Measurements from ENCODE around the gene CCNY. TPM values are rescaled to one million over a fixed set of nuclear protein-coding genes. Genes with fewer than 3 reads are reported as not detected.

CCNY gene
- total RNA-seq, 4 donors from 2014 or later, result 22.4 to 35.1 (median 29.9) TPM

GRCh38 chr10:35421553-35422178 lies 85.4 kb downstream of the CCNY start:
- no peaks in the 10 kb centered on the region for H3K27me3 ChIP-seq
- no peak for DNase-seq (ENCODE audit: low spot score in 2 of 2)
- TF ChIP-seq EP300 (IDR thresholded peaks at IDR 0.05), result no peak
- TF ChIP-seq CTCF (IDR thresholded peaks at IDR 0.05), result no peak
- no peak for TF ChIP-seq POLR2AphosphoS5 (IDR thresholded peaks at IDR 0.05)
- no peak for TF ChIP-seq POLR2A (IDR thresholded peaks at IDR 0.05)
- H3K27ac ChIP-seq, result peak overlapping the region; percentile 77
- no peaks in the 10 kb centered on the region for H3K9me3 ChIP-seq
- 69% methylated on average over 5 of the region's 5 CpGs for WGBS
- H3K4me3 ChIP-seq, result no peak overlapping the region
- H3K36me3 ChIP-seq, result no peaks in the 10 kb centered on the region
- H3K4me1 ChIP-seq, result peaks cover 56% of the 10 kb centered on the region

GRCh38 chr10:35422228-35422627 lies 85.9 kb downstream of the CCNY start:
- Histone ChIP-seq H3K9me3 (no peaks in the 10 kb centered on the region), H3K4me1 (peaks cover 56% of the 10 kb centered on the region), H3K27me3 (no peaks in the 10 kb centered on the region), H3K36me3 (no peaks in the 10 kb centered on the region), H3K27ac (peak overlapping the region; percentile 77), H3K4me3 (no peak overlapping the region)
- no peak for TF ChIP-seq EP300 (IDR thresholded peaks at IDR 0.05)
- DNase-seq (ENCODE audit: low spot score in 2 of 2), result no peak
- WGBS, result 78% methylated on average over 5 of the region's 5 CpGs

- H3K36me3 ChIP-seq, result no peaks in the 10 kb centered on the region
- H3K27ac ChIP-seq, result no peak overlapping the region
- H3K9me3 ChIP-seq, result no peaks in the 10 kb centered on the region
- peaks cover 45% of the 10 kb centered on the region for H3K4me1 ChIP-seq
- DNase-seq (ENCODE audit: low spot score in 2 of 2), result no peak
- no peaks in the 10 kb centered on the region for H3K27me3 ChIP-seq
- no peak overlapping the region for H3K4me3 ChIP-seq
- WGBS, result 97% methylated on average over 11 of the region's 11 CpGs
- TF ChIP-seq CTCF (IDR thresholded peaks at IDR 0.05) (no peak), EP300 (IDR thresholded peaks at IDR 0.05) (no peak), POLR2AphosphoS5 (IDR thresholded peaks at IDR 0.05) (no peak), POLR2A (IDR thresholded peaks at IDR 0.05) (no peak)
These were observed 87.4 kb downstream of the CCNY start for GRCh38 chr10:35423505-35424306.

- no peaks in the 10 kb centered on the region for H3K36me3 ChIP-seq
- no peaks in the 10 kb centered on the region for H3K27me3 ChIP-seq
- 67% methylated on average over 8 of the region's 8 CpGs for WGBS
- no peak overlapping the region for H3K27ac ChIP-seq
- peaks cover 45% of the 10 kb centered on the region for H3K4me1 ChIP-seq
- H3K9me3 ChIP-seq, result no peaks in the 10 kb centered on the region
- no peak for DNase-seq (ENCODE audit: low spot score in 2 of 2)
- TF ChIP-seq EP300 (IDR thresholded peaks at IDR 0.05) (no peak), POLR2AphosphoS5 (IDR thresholded peaks at IDR 0.05) (no peak), CTCF (IDR thresholded peaks at IDR 0.05) (no peak), POLR2A (IDR thresholded peaks at IDR 0.05) (no peak)
- H3K4me3 ChIP-seq, result no peak overlapping the region
These were observed 88.5 kb downstream of the CCNY start for GRCh38 chr10:35424680-35425285.

GRCh38 chr10:35425595-35425994 lies 89.3 kb downstream of the CCNY start:
- no peak for TF ChIP-seq CTCF (IDR thresholded peaks at IDR 0.05)
- TF ChIP-seq POLR2AphosphoS5 (IDR thresholded peaks at IDR 0.05), result no peak
- DNase-seq (ENCODE audit: low spot score in 2 of 2), result no peak
- Histone ChIP-seq H3K4me1 (peaks cover 37% of the 10 kb centered on the region), H3K4me3 (no peak overlapping the region), H3K36me3 (no peaks in the 10 kb centered on the region), H3K9me3 (no peaks in the 10 kb centered on the region), H3K27me3 (no peaks in the 10 kb centered on the region), H3K27ac (no peak overlapping the region)
- 68% methylated on average over 1 of the region's 1 CpG for WGBS

All from suprapubic skin (tissue), 4 donors.